ENCODE measurements around the gene NEK11.

Gene NEK11

DNA sequence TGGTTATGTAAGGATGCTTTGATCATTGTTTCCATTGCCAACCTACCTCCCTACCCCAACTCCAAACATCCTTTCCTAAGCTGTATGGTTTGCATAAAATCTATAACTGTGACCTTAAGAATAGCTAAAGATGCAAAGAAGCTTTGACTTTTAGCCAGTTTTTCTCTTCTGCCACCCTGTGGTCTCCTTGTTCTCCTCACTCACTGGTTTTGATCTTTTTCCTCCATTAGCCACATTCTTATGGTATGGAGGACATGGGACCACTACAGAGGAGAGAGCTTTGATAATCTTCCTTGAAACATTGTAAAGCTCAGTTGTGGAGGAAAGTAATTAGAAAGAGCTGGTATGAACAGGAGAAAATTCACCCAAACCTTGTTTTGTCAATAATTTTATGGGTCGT, 115.9 kb downstream of the NEK11 start:
- DNase-seq, result no peak

DNA sequence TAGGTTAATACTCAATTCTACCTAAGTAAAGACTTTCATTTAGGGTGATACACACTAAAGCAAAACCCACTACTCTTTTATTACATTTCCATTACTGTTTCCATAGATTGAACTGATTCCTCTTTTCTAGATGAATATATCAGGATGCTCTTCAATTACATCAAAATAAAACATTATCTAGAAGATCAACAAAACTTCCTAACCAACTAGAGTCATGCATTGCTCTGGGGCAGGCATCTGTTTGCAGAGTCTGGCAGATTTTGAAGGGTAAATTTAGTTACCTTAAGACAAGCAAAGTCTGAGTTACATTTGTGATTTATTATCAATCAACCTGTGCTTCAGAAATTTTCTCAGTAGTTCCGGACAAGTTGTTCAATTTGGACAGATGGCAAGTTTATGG, 117.1 kb downstream of the NEK11 start:
- no peak for DNase-seq

DNA sequence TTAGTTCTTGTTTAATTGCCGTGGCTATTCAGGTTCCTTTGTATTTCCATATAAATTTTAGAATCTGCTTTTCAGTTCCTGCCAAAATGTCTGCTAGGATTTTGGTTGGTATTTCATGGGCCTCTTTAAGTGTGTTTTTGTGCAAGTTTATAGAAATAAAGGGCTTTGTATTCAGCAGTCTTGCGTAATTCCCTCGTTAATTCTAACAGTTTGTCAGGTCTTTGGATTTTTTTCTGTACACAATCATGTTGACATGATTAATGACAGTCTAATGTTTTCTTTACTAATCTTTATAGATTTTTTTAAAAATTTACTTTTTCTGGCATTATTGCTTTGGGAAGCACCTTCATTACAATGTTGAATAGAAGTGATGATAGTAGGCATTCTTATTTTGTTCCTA, 120.9 kb downstream of the NEK11 start:
- DNase-seq, result no peak

DNA sequence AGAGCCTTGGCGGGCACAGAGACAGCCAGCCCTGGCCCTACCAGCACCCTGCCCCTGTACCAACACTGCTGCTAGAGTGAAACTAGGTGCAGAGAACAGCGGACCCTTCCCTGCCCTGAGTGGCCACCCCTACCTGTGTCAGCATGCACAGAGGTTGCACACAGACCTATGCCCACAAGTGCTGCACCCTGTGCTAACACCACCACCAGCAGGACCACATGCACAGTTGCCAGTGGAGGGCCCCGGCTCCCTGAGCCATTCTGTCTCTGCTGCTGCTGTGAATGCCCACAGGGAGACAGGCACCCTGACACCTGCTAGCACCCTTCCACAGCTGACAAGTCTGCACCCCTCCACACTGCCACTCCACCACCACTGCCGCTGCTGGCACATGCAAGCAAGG, 131.8 kb downstream of the NEK11 start:
- no peak for DNase-seq

DNA sequence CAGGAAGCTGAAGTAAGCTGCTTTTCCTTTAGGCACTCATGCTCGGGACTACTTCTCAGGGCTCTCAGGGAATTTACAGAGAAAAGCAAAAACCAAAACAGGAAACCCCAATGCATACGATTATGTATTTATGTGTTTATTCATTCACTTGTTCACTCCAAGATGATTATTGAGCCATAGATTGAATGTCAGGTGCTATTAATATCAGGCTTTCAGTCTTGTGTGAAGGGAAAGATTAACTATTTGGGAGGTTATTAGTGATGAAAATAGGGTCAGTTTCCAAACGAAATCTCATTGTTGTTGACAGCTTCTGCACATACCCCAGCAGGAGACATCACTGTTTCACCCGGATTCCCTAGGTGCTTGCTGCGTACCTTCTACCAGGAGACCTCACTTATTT, 135.8 kb downstream of the NEK11 start:
- DNase-seq, result no peak

DNA sequence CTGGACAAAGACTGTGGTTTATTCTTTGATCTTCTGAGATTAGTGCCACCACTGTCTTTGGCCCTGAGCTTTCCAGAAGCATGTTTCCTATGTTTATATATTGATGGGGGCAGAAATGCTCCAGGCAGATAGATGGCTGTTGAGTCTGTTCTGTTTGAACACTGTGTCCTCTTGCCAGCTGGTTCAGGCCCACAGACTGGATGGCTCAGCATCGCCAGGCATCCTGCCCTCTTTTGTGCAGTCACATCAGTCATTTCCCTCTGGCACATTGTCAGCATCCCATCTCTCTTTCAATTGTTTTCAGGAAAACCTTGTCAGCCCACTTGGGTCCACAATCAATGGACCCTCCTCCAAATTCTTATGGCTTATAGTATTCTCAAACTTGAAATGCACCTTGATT, 141.2 kb downstream of the NEK11 start:
- DNase-seq, result no peak

DNA sequence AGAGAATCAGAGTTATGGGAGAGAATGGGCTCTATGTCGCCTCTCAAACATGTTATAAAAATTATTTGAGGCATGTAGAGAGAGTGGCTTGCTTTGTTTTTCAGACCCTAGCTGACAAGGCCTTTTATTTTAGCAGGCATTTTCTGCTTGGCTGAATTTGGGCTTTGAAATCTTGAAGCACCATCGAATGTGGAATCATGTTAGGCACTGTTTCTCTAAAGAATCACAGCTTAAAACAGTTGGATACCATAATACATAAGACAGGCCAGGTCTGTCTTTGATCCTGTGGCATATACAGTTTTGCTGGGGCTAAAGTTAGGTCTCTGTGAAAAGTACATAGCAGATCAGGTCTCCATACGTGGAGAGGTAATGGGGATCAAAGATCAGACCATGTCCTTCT, 142.7 kb downstream of the NEK11 start:
- no peak for DNase-seq

DNA sequence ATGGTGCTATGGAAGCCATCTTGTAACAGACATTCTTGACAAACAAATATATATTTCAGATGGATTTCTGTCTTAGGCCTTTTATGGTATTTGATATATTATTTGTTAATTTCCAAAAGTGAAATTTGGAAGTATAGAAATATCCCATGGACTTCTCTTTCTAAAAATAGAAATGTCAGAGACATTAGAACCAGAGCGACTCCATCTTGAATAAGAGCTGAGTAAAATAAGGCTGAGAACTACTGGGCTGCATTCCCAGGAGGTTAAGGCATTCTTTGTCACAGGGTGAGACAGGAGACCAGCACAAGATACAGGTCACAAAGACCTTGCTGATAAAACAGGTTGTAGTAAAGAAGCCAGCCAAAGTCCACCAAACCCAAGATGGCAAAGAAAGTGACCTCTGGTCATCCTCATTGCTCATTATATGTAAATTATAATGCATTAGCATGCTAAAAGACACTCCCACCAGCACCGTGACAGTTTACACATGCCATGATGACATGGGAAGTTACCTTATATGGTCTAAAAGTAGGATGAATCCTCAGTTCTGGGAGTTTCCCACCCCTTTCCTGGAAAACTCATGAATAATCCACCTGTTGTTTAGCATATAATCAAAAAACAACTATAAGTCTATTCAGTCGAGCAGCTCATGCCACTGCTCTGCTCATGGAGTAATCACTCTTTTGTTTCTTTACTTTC, 146.0 kb downstream of the NEK11 start:
- DNase-seq, result no peak

DNA sequence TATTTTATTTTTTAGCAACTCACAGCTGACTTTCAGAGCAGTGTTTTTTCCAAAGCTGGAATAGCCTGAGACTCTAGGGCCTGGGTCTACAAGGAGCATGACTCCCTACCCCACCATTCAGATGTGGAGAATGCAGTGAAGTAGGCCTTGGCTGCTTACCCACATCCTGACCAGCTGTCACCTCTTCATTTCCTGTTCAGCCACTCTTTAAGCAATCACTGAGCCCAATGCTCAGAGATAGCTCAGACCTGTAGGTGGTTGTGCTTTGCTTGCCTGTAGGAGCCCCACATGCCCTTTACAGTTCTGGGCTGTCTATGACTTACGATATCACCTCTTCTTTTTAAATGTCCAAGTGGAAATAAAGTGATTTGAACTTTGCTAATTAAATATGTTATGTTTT, 148.1 kb downstream of the NEK11 start:
- DNase-seq, result peak; percentile 56

DNA sequence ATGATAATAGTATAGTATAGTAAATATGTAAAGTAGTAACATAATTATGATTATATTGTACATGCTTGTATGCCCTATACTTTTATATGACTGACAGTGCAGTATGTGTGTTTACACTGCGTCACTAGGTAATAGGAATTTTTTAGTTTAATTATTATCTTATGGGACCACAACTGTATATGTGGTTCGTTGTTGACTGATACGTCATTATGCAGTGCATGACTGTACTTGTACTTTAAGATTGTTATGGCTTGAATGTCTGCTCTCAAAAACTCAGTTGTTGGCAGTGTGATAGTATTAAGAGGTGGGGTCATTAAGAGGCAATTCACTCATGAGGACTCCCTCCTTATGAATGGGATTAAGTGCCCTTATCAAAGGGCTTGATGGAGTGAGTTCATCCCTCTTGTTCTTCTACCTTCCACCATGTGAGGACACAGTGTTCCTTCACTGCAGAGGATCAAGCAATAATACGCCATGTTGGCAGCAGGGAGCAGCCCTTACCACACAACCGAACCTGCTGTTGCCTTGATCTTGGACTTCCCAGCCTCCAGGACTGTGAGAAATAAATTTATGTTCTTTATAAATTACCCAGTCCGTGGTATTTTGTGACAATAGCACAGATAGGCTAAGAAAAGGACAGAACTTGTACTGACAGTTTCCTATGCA, 152.2 kb downstream of the NEK11 start:
- DNase-seq, result no peak

DNA sequence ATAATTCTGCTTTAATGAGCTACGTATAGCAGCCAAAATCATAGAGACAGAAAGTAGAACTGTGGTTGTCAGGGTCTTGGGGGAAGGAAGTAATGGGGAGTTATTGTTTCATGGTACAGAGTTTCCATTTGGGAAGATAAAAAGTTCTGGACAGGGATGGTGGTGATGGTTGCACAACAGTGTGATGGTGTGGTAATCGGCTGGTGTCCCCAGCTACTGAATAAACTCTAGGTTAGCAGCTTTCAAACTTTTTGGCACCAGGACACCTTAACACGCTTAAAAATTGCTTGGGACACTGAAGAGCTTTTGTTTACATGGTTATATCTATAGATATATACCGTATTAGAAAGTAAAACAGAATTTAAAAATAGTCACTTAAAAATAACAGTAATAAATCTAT, 166.0 kb downstream of the NEK11 start:
- DNase-seq, result no peak

DNA sequence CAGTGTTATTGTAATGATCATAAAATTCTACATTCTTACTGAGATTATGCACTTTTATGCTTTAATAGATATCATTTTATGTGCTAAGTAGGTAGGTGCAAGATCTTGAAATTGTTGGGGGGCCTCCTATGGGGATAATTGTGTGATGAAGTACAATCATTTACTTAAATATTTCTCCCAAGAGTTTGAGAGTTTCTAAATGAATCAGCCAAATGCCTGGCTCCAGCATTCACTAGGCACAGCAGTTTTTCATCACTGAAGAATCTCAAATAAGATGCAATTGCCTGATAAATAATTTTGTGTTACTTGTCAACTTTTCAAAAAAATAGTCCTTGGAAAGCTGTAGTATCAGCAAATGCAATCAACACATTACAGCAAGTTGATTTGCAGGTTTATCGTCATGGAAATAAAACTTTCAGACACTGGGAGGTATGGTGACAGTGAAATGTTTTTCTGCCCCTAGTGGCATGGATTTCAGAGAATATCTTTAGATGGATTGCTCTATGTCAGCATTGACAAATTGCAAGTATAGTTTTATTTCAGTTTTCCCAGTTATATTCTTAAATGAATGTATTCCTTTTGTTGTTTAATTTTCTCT, 167.1 kb downstream of the NEK11 start:
- no peak for DNase-seq

DNA sequence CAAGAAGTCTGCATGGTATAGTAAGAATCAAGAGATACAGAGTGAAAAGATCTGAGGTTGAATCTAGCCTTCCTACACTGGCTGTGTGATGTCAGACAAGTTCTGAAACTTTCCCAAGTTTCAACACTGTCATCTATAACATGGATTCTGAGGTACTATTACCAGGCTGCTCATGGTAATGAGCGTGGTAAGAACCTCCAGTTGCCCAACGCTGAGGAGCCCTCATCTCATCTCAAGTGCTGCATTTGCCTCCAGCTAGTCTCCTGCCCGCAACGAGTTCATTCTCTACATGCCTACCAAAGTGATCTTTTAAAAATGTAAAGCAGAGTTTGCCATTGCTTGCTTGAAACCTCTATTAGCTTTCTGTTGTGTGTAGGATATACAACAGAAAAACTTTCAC, 168.1 kb downstream of the NEK11 start:
- DNase-seq, result no peak

DNA sequence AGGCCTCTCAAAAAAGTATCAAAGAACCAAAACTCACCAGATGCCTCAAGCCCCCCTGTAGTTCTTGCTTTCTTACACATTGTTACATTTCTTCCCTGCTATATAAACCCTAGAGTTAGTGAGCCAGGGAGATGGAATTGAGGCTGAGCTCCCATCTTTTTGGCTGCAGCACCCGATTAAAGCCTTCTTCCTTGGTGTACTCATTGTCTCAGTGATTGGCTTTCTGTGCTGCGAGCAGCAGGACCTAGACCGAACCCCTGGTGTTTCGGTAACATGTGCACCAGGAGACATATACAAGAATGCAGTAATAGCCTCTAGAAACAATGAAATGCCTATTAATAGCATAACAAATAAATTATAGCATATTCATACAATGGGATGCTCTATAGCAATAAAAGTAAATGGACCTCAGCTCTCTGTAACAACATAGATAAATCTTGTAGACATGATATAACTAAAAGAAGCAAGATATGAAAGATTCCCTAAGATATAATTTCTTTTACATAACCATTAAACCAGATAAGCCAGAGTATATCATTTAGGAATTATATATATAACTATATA, 174.0 kb downstream of the NEK11 start:
- no peak for DNase-seq

DNA sequence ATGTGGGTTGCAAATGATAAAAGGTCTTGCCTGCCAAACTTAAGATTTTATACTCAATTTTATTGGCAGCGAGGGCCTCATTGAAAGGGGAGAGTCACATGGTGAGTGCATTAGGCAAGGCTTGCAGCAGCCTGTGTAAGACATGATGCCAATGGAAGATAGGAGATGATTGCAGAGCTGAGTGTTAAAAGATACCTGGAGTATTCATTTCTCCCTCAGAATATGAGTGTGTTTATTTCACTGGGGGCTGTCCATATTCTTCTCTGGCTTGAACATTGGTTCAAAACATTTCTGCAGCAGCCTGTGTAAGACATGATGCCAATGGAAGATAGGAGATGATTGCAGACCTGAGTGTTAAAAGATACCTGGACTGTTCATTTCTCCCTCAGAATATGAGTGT, 189.7 kb downstream of the NEK11 start:
- DNase-seq, result no peak

DNA sequence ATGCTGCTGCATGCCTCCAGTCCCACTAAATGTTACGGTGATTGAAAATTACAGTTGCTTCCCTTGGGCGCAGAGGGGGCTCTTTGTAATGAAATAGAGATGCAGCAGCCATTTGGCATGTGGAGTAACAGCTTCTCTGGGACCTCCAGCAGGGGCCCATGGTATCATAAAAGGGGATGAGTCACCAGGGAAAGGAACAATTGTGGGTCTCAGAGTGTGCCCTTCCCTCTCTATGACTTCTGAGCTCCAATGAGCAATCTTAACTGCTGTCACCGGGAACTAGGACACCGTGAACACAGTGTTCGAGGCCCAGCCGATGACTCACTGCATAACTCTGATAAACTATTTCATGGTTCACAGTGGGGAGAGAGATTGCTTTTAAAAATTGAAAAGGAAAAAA, 190.1 kb downstream of the NEK11 start:
- no peak for DNase-seq

DNA sequence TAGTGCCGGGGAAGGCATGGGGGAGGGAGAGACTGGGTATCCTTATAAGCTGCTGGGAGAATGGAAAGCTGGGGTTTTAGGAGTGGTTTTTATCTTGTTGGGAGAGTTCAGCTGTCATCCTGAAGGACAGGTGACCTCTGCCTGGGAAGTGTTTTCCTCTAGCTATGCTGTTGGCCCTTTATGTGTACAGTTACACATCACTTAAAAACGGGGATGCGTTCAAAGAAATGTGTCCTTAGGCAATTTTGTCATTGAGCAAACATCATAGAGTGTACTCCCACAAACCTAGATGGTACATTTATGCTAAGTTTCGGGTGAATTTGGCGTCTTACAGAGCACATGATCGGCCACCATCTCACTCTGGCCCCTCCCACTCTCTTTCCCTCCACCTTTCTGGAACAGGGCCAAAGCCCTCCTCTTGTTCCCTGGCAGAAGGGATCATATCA, 190.6 kb downstream of the NEK11 start:
- no peak for DNase-seq

DNA sequence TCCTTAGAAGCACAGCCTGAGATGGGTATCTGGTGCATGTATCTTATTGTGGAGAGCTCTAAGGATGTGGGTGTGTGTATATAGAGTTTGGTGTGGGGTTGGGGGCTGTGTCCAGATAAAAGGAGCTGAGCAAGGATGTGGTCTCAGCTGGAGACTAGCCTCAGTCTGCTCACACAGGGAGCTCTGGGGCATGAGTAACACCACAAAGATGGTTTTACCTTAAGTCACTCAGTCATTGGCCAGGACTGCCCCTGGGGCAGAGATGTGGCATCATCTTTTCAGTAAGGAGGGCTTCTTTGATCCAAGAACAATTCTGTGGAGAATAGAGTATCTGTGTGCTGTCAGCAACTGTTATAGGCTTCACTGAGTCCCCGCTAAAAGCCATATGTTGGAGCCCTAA, 191.5 kb downstream of the NEK11 start:
- DNase-seq, result no peak

DNA sequence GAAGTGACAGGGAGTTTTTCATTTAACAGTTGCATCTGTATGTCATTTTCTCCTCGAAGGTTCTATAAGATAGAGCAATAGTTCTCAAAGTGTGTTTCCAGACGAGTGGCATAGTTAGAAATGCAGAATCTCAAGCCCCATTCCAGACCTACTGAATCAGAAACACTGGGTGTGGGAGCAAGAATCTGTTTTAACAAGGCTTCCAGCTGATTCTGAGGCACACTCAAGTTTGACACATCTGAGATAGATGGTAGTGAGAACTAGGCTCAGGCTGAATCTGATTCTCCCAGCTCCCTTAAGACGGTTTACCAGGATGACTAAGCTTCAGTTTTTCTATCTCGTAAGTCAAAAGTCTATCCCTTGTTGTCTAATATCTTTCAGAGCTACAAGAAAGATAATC, 195.1 kb downstream of the NEK11 start:
- DNase-seq, result no peak

DNA sequence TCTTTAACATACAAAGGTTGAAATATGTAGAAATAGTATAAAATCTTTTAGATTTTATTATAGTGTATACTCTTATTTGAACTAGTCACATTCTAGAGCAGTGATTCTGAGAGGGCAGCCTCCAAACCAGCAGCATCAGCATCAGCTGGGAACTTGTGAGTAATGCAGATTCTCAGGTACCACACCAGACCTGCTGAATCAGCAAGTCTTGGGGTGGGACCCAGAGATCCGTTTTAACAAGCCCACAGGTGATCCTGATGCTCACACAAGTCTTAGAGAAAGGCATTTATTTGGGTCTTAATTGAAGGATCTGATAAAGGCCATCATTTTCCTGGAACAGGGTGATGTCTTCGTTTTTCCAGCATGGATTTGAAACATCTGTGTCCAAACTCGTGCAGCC, 195.9 kb downstream of the NEK11 start:
- no peak for DNase-seq

DNA sequence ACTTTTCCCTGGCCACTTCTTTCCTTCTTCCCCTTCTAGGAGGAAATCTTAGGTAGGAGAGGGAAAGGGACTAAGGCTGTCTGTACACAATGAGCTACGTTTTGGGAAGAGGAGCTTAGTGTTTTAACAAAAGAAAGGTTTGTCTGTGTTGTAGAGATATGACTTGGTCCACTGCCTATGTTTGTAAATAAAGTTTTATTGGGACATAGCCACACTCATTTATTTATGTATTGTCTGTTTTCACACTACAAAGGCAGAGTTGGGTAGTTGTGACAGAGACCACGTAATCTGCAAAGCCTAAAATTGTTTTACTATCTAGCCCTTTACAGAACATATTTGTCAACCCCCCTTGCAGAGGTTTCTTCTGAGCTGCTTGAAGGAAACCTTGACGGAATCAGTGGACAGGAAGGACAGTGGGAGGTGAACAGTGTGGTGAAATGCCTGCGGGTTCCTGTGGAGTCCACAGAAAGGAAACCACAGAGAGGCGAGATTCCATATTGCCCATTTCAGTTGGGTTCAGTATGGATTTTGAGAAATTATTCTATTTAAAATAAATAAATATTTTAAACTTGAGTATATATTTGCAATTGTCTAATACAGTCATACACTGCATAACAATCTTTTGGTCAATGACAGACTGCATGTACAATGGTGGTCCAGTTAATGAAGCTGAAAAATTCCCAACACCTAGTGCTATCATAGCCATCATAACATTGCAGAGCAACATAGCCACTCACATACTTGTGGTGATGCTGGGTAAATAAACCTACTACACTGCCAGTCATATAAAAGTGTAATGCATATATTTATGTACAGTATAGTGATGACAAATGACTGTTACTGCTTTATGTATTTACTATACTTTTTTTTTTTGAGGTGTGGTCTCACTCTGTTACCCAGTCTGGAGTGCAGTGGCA, 197.0 kb downstream of the NEK11 start:
- DNase-seq, result peak; percentile 15

DNA sequence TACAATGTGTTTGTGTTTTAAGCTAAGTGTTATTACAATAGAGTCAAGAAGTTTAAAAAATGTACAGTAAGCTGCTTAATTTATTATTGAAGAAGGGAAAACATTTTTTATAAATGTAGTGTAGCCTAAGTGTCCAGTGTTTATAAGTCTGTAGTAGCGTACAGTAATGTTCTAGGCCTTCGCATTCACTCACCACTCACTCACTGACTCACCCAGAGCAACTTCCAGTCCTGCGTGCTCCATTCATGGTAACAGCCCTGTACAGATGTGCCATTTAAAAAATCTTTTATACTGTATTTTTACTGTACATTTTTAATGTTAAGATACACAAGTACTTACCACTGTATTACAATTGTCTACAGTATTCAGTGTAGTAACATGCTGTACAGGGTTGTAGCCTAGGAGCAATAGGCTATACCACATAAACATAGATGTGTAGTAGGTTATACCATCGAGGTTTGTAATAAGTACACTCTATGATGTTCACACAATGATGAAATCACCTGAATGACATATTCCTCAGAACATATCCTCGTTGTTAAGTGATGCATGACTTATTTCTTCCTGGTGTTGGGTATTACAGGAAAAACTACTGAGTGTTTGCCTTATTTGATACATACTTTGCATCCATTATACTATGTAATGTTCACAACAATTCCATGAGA, 198.3 kb downstream of the NEK11 start:
- no peak for DNase-seq

DNA sequence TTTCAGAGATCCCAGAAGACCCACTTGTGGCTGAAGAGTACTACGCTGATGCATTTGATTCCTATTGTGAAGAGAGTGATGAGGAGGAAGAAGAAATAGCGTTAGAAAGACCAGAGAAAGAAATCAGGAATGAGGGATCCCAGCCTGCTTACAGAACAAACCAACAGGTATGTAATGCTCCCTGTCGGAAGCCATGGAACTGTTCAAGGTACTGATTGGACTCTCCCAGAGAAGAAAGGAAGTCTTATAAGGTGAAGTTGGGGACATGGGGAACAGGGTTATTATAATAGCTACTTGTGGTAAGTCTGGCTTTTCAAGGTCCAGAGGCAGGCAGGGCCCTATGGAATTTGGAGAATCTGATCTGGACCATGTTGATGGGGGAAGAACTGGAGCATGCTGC, 201.8 kb downstream of the NEK11 start:
- DNase-seq, result no peak

Measured in hematopoietic multipotent progenitor cell treated with erythropoietin and hydrocortisone succinate and interleukin-3 and kit ligand, for 6 days (in vitro differentiated cells).